ENCODE data around the gene SAAL1. TPM values are rescaled to one million over a fixed set of nuclear protein-coding genes. Genes with fewer than 3 reads are reported as not detected.

SAAL1 gene
- total RNA-seq, 1 experiment from 2014 or later: 43.5 TPM

DNA sequence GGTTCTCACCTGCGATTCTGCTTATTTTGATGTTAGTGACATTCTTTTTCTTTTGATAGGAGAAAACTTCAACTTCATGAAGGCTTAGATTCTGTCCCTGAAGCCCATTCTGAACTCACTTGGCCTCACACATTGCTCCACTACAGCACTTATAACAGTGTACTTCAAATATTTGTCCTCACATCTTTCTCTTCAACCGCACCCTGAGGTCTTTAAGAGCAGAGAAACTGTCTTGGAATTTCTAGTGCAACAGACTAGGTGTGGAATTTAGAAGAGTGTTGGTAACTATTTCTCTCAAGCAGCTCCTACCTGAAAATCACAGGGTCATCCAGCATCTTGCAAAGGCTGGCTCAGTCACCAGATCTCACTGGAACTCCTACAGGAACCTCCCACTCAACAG, 34.3 kb upstream of the SAAL1 start:
- no peak overlapping the region for H3K27ac Mint-ChIP-seq
- no CpG with 5 or more reads among the region's 2 CpGs for WGBS (ENCODE audit: extremely low coverage, insufficient read length, low lambda C conversion rate)
- no peaks in the 10 kb centered on the region; a peak in 1 of 7 replicates for H3K36me3 Mint-ChIP-seq (ENCODE audit: insufficient read depth in 1 of 3, low read depth in 3 of 3)

More for the DNA sequence above, 34.3 kb upstream of the SAAL1 start:
- Histone ChIP-seq H2BK15ac (ENCODE audit: low read depth, low read length) (no peak overlapping the region), H2AFZ (ENCODE audit: low read length) (no peak overlapping the region), H3K27me3 (ENCODE audit: insufficient read depth, low read length) (no peaks in the 10 kb centered on the region), H2BK20ac (ENCODE audit: low read depth, low read length, poor library complexity, severe bottlenecking) (no peak overlapping the region), H3K27ac (ENCODE audit: insufficient read length, low read depth, low read length) (no peak overlapping the region), H3K79me1 (ENCODE audit: insufficient read depth, low read depth, low read length, poor library complexity, severe bottlenecking) (no peaks in the 10 kb centered on the region), H3K23me2 (ENCODE audit: insufficient read length, low read depth, low read length, poor library complexity, severe bottlenecking) (no peaks in the 10 kb centered on the region), H3K14ac (ENCODE audit: insufficient read depth, low read length) (no peak overlapping the region), H2BK120ac (ENCODE audit: low read depth, low read length, poor library complexity, severe bottlenecking) (no peak overlapping the region), H3K4me2 (ENCODE audit: insufficient read depth, insufficient read length, low read length) (no peak overlapping the region), H4K91ac (ENCODE audit: insufficient read length, low read depth, low read length) (no peak overlapping the region), H3K18ac (ENCODE audit: insufficient read length, low read depth, low read length) (no peak overlapping the region), H2AK5ac (ENCODE audit: insufficient read length, low read length) (no peak overlapping the region), H3T11ph (ENCODE audit: low read length) (no peak overlapping the region), H3K9ac (ENCODE audit: extremely low read depth, insufficient read length, low read length) (no peak overlapping the region), H4K5ac (ENCODE audit: insufficient read length, low read depth, low read length) (no peak overlapping the region), H3K23ac (ENCODE audit: insufficient read length, low read depth, low read length) (no peak overlapping the region), H3K4ac (ENCODE audit: low read depth, low read length) (no peak overlapping the region), H4K20me1 (ENCODE audit: control insufficient read depth, insufficient read depth, insufficient read length) (no peaks in the 10 kb centered on the region), H3K4me1 (ENCODE audit: insufficient read depth, low read length) (peaks cover 3% of the 10 kb centered on the region; the same call in 1 of the 2 replicates), H3K9me3 (ENCODE audit: control insufficient read depth, low read depth, low read length) (no peaks in the 10 kb centered on the region), H3K56ac (ENCODE audit: insufficient read length, low read depth, low read length) (no peak overlapping the region), H2BK12ac (ENCODE audit: insufficient read length, low read depth, low read length) (no peak overlapping the region), H2BK5ac (ENCODE audit: insufficient read length, low read length) (no peak overlapping the region), H4K8ac (replicated peaks; ENCODE audit: insufficient read length, low read depth, low read length) (no peak overlapping the region), H3K79me2 (ENCODE audit: insufficient read depth, low read length) (no peaks in the 10 kb centered on the region)
- Mint-ChIP-seq H3K4me3 (no peak overlapping the region), H3K4me1 (peaks cover 9 to 10% of the 10 kb centered on the region in 2 experiments), H3K27me3 (ENCODE audit: low read depth) (no peaks in the 10 kb centered on the region; the same call in none of the 2 replicates), H3K9me3 (peaks cover 0 to 5% of the 10 kb centered on the region in 2 experiments; a peak in 2 of 5 replicates)
- TF ChIP-seq, protein P1, sequence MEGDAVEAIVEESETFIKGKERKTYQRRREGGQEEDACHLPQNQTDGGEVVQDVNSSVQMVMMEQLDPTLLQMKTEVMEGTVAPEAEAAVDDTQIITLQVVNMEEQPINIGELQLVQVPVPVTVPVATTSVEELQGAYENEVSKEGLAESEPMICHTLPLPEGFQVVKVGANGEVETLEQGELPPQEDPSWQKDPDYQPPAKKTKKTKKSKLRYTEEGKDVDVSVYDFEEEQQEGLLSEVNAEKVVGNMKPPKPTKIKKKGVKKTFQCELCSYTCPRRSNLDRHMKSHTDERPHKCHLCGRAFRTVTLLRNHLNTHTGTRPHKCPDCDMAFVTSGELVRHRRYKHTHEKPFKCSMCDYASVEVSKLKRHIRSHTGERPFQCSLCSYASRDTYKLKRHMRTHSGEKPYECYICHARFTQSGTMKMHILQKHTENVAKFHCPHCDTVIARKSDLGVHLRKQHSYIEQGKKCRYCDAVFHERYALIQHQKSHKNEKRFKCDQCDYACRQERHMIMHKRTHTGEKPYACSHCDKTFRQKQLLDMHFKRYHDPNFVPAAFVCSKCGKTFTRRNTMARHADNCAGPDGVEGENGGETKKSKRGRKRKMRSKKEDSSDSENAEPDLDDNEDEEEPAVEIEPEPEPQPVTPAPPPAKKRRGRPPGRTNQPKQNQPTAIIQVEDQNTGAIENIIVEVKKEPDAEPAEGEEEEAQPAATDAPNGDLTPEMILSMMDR (conservative IDR thresholded peaks at IDR 0.05): no peak
- no peak for DNase-seq

Measured in H9 (cell line).